ENCODE measurements around the gene ERMN.

ERMN gene

GRCh38 chr2:157355618-157356017, 30.0 kb upstream of the ERMN start:
- DNase-seq (ENCODE audit: low read depth in 1 of 2, low spot score in 1 of 2): no peak
- Histone ChIP-seq H3K27ac (replicated peaks) (no peak overlapping the region), H3K4me3 (replicated peaks; ENCODE audit: insufficient read depth, low read length) (no peak overlapping the region), H3K27me3 (ENCODE audit: insufficient read depth, poor library complexity, severe bottlenecking) (peaks cover 2% of the 10 kb centered on the region)
- TF ChIP-seq CTCF (IDR thresholded peaks at IDR 0.05; ENCODE audit: insufficient read depth, low read length) (no peak), POLR2AphosphoS5 (IDR thresholded peaks at IDR 0.05; ENCODE audit: low read depth) (no peak), SPI1 (IDR thresholded peaks at IDR 0.05; ENCODE audit: borderline replicate concordance, low read depth) (no peak), REST (IDR thresholded peaks at IDR 0.05; ENCODE audit: insufficient replicate concordance, low read depth) (no peak), GABPA (IDR thresholded peaks at IDR 0.05; ENCODE audit: low read depth) (no peak)

GRCh38 chr2:157349949-157350515, 24.4 kb upstream of the ERMN start:
- TF ChIP-seq POLR2AphosphoS5 (IDR thresholded peaks at IDR 0.05; ENCODE audit: low read depth): no peak
- no peak for TF ChIP-seq SPI1 (IDR thresholded peaks at IDR 0.05; ENCODE audit: borderline replicate concordance, low read depth)
- no peak for TF ChIP-seq GABPA (IDR thresholded peaks at IDR 0.05; ENCODE audit: low read depth)
- no peak for TF ChIP-seq CTCF (IDR thresholded peaks at IDR 0.05; ENCODE audit: insufficient read depth, low read length)
- TF ChIP-seq REST (IDR thresholded peaks at IDR 0.05; ENCODE audit: insufficient replicate concordance, low read depth): no peak
- DNase-seq (ENCODE audit: low read depth in 1 of 2, low spot score in 1 of 2): no peak
- Histone ChIP-seq H3K4me3 (replicated peaks; ENCODE audit: insufficient read depth, low read length) (no peak overlapping the region), H3K27ac (replicated peaks) (no peak overlapping the region), H3K27me3 (ENCODE audit: insufficient read depth, poor library complexity, severe bottlenecking) (no peaks in the 10 kb centered on the region)

GRCh38 chr2:157348291-157348921, 22.8 kb upstream of the ERMN start:
- Histone ChIP-seq H3K4me3 (replicated peaks; ENCODE audit: insufficient read depth, low read length) (no peak overlapping the region), H3K27me3 (ENCODE audit: insufficient read depth, poor library complexity, severe bottlenecking) (no peaks in the 10 kb centered on the region), H3K27ac (replicated peaks) (no peak overlapping the region)
- no peak for TF ChIP-seq SPI1 (IDR thresholded peaks at IDR 0.05; ENCODE audit: borderline replicate concordance, low read depth)
- no peak for TF ChIP-seq REST (IDR thresholded peaks at IDR 0.05; ENCODE audit: insufficient replicate concordance, low read depth)
- TF ChIP-seq CTCF (IDR thresholded peaks at IDR 0.05; ENCODE audit: insufficient read depth, low read length): no peak
- TF ChIP-seq POLR2AphosphoS5 (IDR thresholded peaks at IDR 0.05; ENCODE audit: low read depth): no peak
- no peak for TF ChIP-seq GABPA (IDR thresholded peaks at IDR 0.05; ENCODE audit: low read depth)
- no peak for DNase-seq (ENCODE audit: low read depth in 1 of 2, low spot score in 1 of 2)
